H1 (cell line): ENCODE data around the gene ZBTB20. TPM values are rescaled to one million over a fixed set of nuclear protein-coding genes. Genes with fewer than 3 reads are reported as not detected.

Experiments used
- KDM5A ChIP-seq: fragments of 200-600 bp; IDR thresholded peaks from 2 replicates; pipeline ENCODE4 v1.7.1; 2012; ENCODE audit warnings: mild to moderate bottlenecking, low read length, inconsistent platforms, mixed read lengths
- NANOG ChIP-seq: IDR thresholded peaks from 2 replicates; pipeline ENCODE4 v1.6.1; 2011; ENCODE audit warnings: low read length, low read depth, mild to moderate bottlenecking, inconsistent platforms; ENCODE audit not compliant: insufficient read depth, poor library complexity, severe bottlenecking
- POU5F1 ChIP-seq: IDR thresholded peaks from 2 replicates; pipeline ENCODE4 v1.6.1; 2011; ENCODE audit warnings: low read depth, mild to moderate bottlenecking, low read length, moderate library complexity
- SP1 ChIP-seq: IDR thresholded peaks from 2 replicates; pipeline ENCODE4 v1.6.1; 2011; ENCODE audit warnings: low read depth, low read length
- TEAD4 ChIP-seq: IDR thresholded peaks from 2 replicates; pipeline ENCODE4 v1.6.1; 2012; ENCODE audit warnings: low read depth, low read length, inconsistent platforms, mixed read lengths
- polyA plus RNA-seq, 7 experiments: library from polyadenylated mRNA; depleted of rRNA in 3 of 7; stranded (reverse) in 5 of 7; unstranded in 2 of 7; fragments of >200 nt in 5 of 7; fragments of 200-250 nt in 2 of 7; gene quantifications; 1 replicate in 5 of 7; 2 replicates in 1 of 7; 4 replicates in 1 of 7; pipeline versions ENCODE4 v1.2.1 to v1.2.3, GENCODE V29; 2011 to 2013; ENCODE audit warnings: missing spikeins in 2 of 7, mixed read lengths in 2 of 7
- total RNA-seq: library from RNA; stranded (reverse); fragmentation: NEBNext Ultra II Directional; extraction: Animal tissue kit (Norgen Biotek cat#: 25700); gene quantifications from 2 replicates; pipeline ENCODE4 v1.2.1, GENCODE V29; 2021

Gene ZBTB20
- total and polyA plus RNA-seq, 2 of the 8 experiments (the other 6 are each of a cell fraction or from before 2014, with no cell fraction given): 0.35 to 1.3 TPM

GRCh38 chr3:115071601-115072000 is 75.5 kb downstream of the ZBTB20 start (continued):
- TF ChIP-seq TEAD4 (no peak), NANOG (no peak), SP1 (no peak), KDM5A (no peak), POU5F1 (no peak)
